WTC11 (cell line): Measurements from ENCODE around the gene ZNF277. TPM values are rescaled to one million over a fixed set of nuclear protein-coding genes. Genes with fewer than 3 reads are reported as not detected.

ENCODE experiments used
- ATAC-seq: fragments of 200-7000 bp; cut with Tn5 transposase; 2 replicates; pipeline ENCODE4 v1.10.0; 2021; ENCODE audit warnings: mild to moderate bottlenecking, moderate library complexity
- CTCF ChIA-PET: fragments of 300-600 bp; sonication (Branson Sonifier 250); formaldehyde crosslinking; loops from one replicate; lab custom pipeline; 2021; ENCODE audit warnings: antibody characterized with exemption; lab: Charles Lee
- POLR2A ChIA-PET: fragments of 350-600 bp; sonication (Branson Sonifier 250); formaldehyde crosslinking; loops from one replicate; lab custom pipeline; 2021; ENCODE audit warnings: antibody characterized with exemption; lab: Charles Lee
- DNase-seq: peaks from one replicate; pipeline ENCODE4 v3.0.0; 2021; ENCODE audit warnings: low spot score
- H3K27ac Mint-ChIP-seq: 2 replicates; pipeline ENCODE4 v1.8.0; 2021; ENCODE audit warnings: mixed read lengths
- H3K27me3 Mint-ChIP-seq: 2 replicates; pipeline ENCODE4 v1.8.0; 2021; ENCODE audit warnings: low read depth, mild to moderate bottlenecking, moderate library complexity, mixed read lengths
- H3K36me3 Mint-ChIP-seq: 2 replicates; pipeline ENCODE4 v1.8.0; 2021; ENCODE audit warnings: mixed read lengths
- H3K4me1 Mint-ChIP-seq: 2 replicates; pipeline ENCODE4 v1.8.0; 2022; ENCODE audit warnings: mixed read lengths
- H3K4me3 Mint-ChIP-seq: 2 replicates; pipeline ENCODE4 v1.8.0; 2021; ENCODE audit warnings: mild to moderate bottlenecking, moderate library complexity, mixed read lengths
- H3K9me3 Mint-ChIP-seq: 2 replicates; pipeline ENCODE4 v1.8.0; 2021; ENCODE audit warnings: mixed read lengths
- ATF1 ChIP-seq: sonication (generic); formaldehyde crosslinking; IDR thresholded peaks from 2 replicates; pipeline ENCODE4 v1.8.1; 2023; ENCODE audit warnings: mild to moderate bottlenecking, moderate library complexity, missing genetic modification reagents
- ATF6 ChIP-seq: sonication (generic); formaldehyde crosslinking; IDR thresholded peaks from 2 replicates; pipeline ENCODE4 v1.8.1; 2023; ENCODE audit warnings: mild to moderate bottlenecking, missing genetic modification reagents
- CREM ChIP-seq: sonication (generic); formaldehyde crosslinking; IDR thresholded peaks from 2 replicates; pipeline ENCODE4 v1.8.1; 2022; ENCODE audit warnings: mild to moderate bottlenecking, missing genetic modification reagents, moderate library complexity
- FOXJ3 ChIP-seq: sonication (generic); formaldehyde crosslinking; IDR thresholded peaks from 2 replicates; pipeline ENCODE4 v1.9.0; 2021; ENCODE audit warnings: missing genetic modification reagents, mild to moderate bottlenecking, borderline replicate concordance
- MYBL2 ChIP-seq: sonication (generic); formaldehyde crosslinking; IDR thresholded peaks from 2 replicates; pipeline ENCODE4 v1.8.1; 2023; ENCODE audit warnings: mild to moderate bottlenecking, moderate library complexity, missing genetic modification reagents
- NR2C2 ChIP-seq: sonication (generic); formaldehyde crosslinking; IDR thresholded peaks from 2 replicates; pipeline ENCODE4 v1.8.0; 2022; ENCODE audit warnings: mild to moderate bottlenecking, missing genetic modification reagents
- OVOL2 ChIP-seq: fragments of 250-450 bp; sonication (Bioruptor Pico); IDR thresholded peaks from 2 replicates; pipeline ENCODE4 v1.9.0; 2021; ENCODE audit warnings: mild to moderate bottlenecking, borderline replicate concordance
- RORB ChIP-seq: fragments of 250-450 bp; sonication (Bioruptor Pico); IDR thresholded peaks from 2 replicates; pipeline ENCODE4 v1.9.0; 2021; ENCODE audit warnings: mild to moderate bottlenecking
- SOX15 ChIP-seq: fragments of 250-450 bp; sonication (Bioruptor Pico); IDR thresholded peaks from 2 replicates; pipeline ENCODE4 v1.9.0; 2021; ENCODE audit warnings: mild to moderate bottlenecking
- TEAD4 ChIP-seq: sonication (generic); formaldehyde crosslinking; IDR thresholded peaks from 2 replicates; pipeline ENCODE4 v1.8.0; 2022; ENCODE audit warnings: mild to moderate bottlenecking, missing genetic modification reagents
- TP53 ChIP-seq: sonication (generic); formaldehyde crosslinking; IDR thresholded peaks from 2 replicates; pipeline ENCODE4 v1.8.1; 2023; ENCODE audit warnings: mild to moderate bottlenecking, missing genetic modification reagents
- USF2 ChIP-seq: sonication (generic); formaldehyde crosslinking; IDR thresholded peaks from 2 replicates; pipeline ENCODE4 v1.8.1; 2023; ENCODE audit warnings: mild to moderate bottlenecking, missing genetic modification reagents, moderate library complexity
- ZBTB43 ChIP-seq: sonication (generic); formaldehyde crosslinking; IDR thresholded peaks from 2 replicates; pipeline ENCODE4 v1.8.1; 2023; ENCODE audit warnings: mild to moderate bottlenecking, missing genetic modification reagents
- ZNF263 ChIP-seq: sonication (generic); formaldehyde crosslinking; IDR thresholded peaks from 2 replicates; pipeline ENCODE4 v1.8.1; 2022; ENCODE audit warnings: low read depth, mild to moderate bottlenecking, moderate library complexity, missing genetic modification reagents
- ZNF396 ChIP-seq: fragments of 250-450 bp; sonication (Bioruptor Pico); IDR thresholded peaks from 2 replicates; pipeline ENCODE4 v1.8.0; 2021; ENCODE audit warnings: mild to moderate bottlenecking, moderate library complexity, borderline replicate concordance
- total RNA-seq: library from RNA; stranded (reverse); gene quantifications from 3 replicates; pipeline ENCODE4 v1.2.3, GENCODE V29; 2021
- TF ChIP-seq, protein P1 (sequence below): sonication (generic); formaldehyde crosslinking; IDR thresholded peaks from 2 replicates; pipeline ENCODE4 v1.8.1; 2023; ENCODE audit warnings: mild to moderate bottlenecking, missing genetic modification reagents, moderate library complexity
- TF ChIP-seq, protein P2 (sequence below): sonication (generic); formaldehyde crosslinking; IDR thresholded peaks from 2 replicates; pipeline ENCODE4 v1.8.1; 2023; ENCODE audit warnings: mild to moderate bottlenecking, missing genetic modification reagents, borderline replicate concordance
- TF ChIP-seq, protein P3 (sequence below): sonication (generic); formaldehyde crosslinking; IDR thresholded peaks from 2 replicates; pipeline ENCODE4 v1.8.1; 2023; ENCODE audit warnings: mild to moderate bottlenecking, moderate library complexity, missing genetic modification reagents

The ZNF277 gene
- total RNA-seq, 1 experiment from 2014 or later: 22.5 TPM

DNA sequence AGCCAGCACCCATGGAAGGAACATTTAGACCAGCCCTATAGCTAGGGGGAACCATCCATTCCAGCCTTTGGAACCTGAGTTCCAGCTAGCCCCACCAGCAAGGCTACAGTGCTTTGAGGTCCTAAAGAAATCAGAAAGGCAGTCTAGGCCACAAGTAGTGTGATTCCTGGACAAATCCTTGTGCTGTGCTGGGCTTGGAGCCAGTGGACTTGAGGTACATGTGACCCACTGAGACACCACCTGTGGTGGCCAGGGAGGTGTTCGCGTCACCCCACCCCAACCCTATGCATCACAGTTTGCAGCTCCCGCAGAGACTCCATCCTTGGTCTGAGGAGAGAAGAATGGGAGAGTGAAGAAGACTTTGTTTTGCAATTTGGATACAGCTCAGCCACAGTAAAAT, 31.8 kb downstream of the ZNF277 start:
- ATAC-seq (no peak), DNase-seq (no peak)
- TF ChIP-seq FOXJ3 (no peak), TP53 (no peak), ZNF396 (no peak), SOX15 (CRISPR knock-in tag) (no peak), OVOL2 (CRISPR knock-in tag) (no peak)
- CTCF ChIA-PET: no interaction called here
- POLR2A ChIA-PET: no interaction called here
- Mint-ChIP-seq H3K9me3 (peaks cover 5% of the 10 kb centered on the region; the same call in 1 of the 2 replicates), H3K27me3 (no peaks in the 10 kb centered on the region), H3K4me3 (no peak overlapping the region), H3K4me1 (peaks cover 9% of the 10 kb centered on the region; the same call in 1 of the 2 replicates), H3K27ac (no peak overlapping the region), H3K36me3 (no peaks in the 10 kb centered on the region)

DNA sequence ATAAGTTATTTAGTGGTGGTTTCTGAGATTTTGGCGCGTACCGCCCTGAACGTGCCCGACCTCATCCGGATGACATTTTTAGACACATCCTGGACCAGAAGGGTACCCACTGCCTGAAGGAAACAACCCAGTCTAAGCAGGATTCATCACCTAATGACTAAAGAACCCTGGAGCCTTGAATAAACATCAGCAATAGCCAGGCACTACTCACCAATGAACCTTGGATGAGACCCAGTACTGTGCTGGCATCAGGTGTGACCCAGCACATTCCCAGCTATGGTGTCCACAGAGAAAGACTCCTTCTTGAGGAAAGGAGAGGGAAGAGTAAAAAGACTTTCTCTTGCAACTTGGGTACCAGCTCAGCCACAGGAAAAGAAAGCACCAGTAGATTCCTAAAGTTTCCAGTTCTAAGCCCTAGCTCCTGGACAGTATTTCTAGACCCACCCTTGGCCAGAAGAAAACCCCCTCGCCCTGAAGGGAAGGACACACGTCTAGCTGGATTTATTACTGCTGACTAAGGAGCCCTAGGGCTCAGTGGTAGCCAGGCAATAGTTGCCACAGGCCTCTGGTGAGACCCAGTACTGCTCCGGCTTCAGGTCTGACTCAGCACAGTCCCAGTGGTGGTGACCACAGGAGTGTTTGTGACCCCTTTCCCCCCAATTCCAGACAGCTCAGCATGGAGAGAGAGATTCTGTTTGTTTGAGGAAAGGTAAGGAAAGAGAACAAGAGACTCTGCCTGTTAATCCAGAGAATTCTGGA, 32.5 kb downstream of the ZNF277 start:
- DNase-seq: no peak
- POLR2A ChIA-PET: no interaction called here

More for the DNA sequence above, 32.5 kb downstream of the ZNF277 start:
- Mint-ChIP-seq H3K27me3 (no peaks in the 10 kb centered on the region), H3K27ac (no peak overlapping the region; the same call in 1 of the 2 replicates), H3K36me3 (no peaks in the 10 kb centered on the region), H3K4me1 (peaks cover 9% of the 10 kb centered on the region; the same call in 1 of the 2 replicates), H3K4me3 (no peak overlapping the region), H3K9me3 (peaks cover 3% of the 10 kb centered on the region; the same call in 1 of the 2 replicates)
- TF ChIP-seq, protein P1, sequence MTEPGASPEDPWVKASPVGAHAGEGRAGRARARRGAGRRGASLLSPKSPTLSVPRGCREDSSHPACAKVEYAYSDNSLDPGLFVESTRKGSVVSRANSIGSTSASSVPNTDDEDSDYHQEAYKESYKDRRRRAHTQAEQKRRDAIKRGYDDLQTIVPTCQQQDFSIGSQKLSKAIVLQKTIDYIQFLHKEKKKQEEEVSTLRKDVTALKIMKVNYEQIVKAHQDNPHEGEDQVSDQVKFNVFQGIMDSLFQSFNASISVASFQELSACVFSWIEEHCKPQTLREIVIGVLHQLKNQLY (CRISPR knock-in tag): no peak
- TF ChIP-seq ATF1 (no peak), ZNF263 (CRISPR knock-in tag) (no peak), NR2C2 (no peak), RORB (no peak), USF2 (CRISPR knock-in tag) (no peak), TEAD4 (CRISPR knock-in tag) (no peak), ATF6 (CRISPR knock-in tag) (no peak), CREM (CRISPR knock-in tag) (no peak), MYBL2 (CRISPR knock-in tag) (no peak), ZBTB43 (CRISPR knock-in tag) (no peak)
- TF ChIP-seq, protein P2, sequence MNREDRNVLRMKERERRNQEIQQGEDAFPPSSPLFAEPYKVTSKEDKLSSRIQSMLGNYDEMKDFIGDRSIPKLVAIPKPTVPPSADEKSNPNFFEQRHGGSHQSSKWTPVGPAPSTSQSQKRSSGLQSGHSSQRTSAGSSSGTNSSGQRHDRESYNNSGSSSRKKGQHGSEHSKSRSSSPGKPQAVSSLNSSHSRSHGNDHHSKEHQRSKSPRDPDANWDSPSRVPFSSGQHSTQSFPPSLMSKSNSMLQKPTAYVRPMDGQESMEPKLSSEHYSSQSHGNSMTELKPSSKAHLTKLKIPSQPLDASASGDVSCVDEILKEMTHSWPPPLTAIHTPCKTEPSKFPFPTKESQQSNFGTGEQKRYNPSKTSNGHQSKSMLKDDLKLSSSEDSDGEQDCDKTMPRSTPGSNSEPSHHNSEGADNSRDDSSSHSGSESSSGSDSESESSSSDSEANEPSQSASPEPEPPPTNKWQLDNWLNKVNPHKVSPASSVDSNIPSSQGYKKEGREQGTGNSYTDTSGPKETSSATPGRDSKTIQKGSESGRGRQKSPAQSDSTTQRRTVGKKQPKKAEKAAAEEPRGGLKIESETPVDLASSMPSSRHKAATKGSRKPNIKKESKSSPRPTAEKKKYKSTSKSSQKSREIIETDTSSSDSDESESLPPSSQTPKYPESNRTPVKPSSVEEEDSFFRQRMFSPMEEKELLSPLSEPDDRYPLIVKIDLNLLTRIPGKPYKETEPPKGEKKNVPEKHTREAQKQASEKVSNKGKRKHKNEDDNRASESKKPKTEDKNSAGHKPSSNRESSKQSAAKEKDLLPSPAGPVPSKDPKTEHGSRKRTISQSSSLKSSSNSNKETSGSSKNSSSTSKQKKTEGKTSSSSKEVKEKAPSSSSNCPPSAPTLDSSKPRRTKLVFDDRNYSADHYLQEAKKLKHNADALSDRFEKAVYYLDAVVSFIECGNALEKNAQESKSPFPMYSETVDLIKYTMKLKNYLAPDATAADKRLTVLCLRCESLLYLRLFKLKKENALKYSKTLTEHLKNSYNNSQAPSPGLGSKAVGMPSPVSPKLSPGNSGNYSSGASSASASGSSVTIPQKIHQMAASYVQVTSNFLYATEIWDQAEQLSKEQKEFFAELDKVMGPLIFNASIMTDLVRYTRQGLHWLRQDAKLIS (CRISPR knock-in tag): no peak
- TF ChIP-seq, protein P3, sequence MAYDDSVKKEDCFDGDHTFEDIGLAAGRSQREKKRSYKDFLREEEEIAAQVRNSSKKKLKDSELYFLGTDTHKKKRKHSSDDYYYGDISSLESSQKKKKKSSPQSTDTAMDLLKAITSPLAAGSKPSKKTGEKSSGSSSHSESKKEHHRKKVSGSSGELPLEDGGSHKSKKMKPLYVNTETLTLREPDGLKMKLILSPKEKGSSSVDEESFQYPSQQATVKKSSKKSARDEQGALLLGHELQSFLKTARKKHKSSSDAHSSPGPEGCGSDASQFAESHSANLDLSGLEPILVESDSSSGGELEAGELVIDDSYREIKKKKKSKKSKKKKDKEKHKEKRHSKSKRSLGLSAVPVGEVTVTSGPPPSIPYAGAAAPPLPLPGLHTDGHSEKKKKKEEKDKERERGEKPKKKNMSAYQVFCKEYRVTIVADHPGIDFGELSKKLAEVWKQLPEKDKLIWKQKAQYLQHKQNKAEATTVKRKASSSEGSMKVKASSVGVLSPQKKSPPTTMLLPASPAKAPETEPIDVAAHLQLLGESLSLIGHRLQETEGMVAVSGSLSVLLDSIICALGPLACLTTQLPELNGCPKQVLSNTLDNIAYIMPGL (CRISPR knock-in tag): no peak
- CTCF ChIA-PET: no interaction called here
- peak; percentile 85 for ATAC-seq
